ENCODE results near the gene HSD17B11. TPM values are rescaled to one million over a fixed set of nuclear protein-coding genes. Genes with fewer than 3 reads are reported as not detected.

The HSD17B11 gene
- total and polyA plus RNA-seq, 2 of the 8 experiments (the other 6 are each of a cell fraction or from before 2014, with no cell fraction given), result 6.0 to 9.0 TPM

DNA sequence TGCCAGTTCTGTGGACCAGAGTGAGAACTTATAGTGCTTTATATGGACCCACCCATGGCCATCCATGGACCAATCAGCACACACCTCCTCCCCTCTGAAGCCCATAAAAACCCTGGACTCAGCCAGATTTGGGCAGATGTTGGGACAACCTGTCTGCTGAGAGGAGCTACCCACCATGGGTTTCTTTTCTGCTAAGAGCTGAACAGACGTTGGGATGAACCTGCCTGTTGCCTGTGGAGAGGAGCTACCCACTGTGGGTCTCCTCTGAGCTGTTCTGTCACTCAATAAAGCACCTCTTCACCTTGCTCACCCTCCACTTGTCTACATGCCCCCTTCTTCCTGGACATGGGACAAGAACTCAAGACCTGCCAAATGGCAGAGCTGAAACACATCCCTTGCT is 9.0 kb upstream of the HSD17B11 start:
- H4K20me1 ChIP-seq (replicated peaks in 1 of 2; ENCODE audit: control insufficient read depth in 1 of 2, insufficient read depth in 2 of 2, low read length in 2 of 2), result no peaks in the 10 kb centered on the region
- no peak overlapping the region for H3K14ac ChIP-seq (ENCODE audit: insufficient read length)
- no peak overlapping the region for H3K18ac ChIP-seq (ENCODE audit: extremely low read depth, low read length)
- no peak overlapping the region for H2BK12ac ChIP-seq (ENCODE audit: low read depth, low read length)
- no peak overlapping the region for H2BK120ac ChIP-seq (replicated peaks; ENCODE audit: low read depth, low read length)
- H4K5ac ChIP-seq (ENCODE audit: insufficient read length, low read depth, low read length), result no peak overlapping the region
- H3K23ac ChIP-seq (ENCODE audit: insufficient read length), result no peak overlapping the region
- 70% methylated on average over 1 of the region's 1 CpG; no CpG with 5 or more reads in 1 of the 2 experiments for WGBS, 2 experiments (ENCODE audit: extremely low coverage in 1 of 2, insufficient coverage in 1 of 2, insufficient read length in 1 of 2, insufficient replicate concordance in 2 of 2, low coverage in 1 of 2, low lambda C conversion rate in 2 of 2, missing lambda C conversion rate in 1 of 2)
- H4K8ac ChIP-seq (ENCODE audit: extremely low read depth, insufficient read depth, low read length), result no peak overlapping the region
- no peaks in the 10 kb centered on the region for H3K79me2 ChIP-seq (ENCODE audit: control insufficient read depth in 1 of 2, insufficient read depth in 2 of 2, low read length in 2 of 2)
- no peak overlapping the region for H2AK5ac ChIP-seq (ENCODE audit: low read depth, low read length)
- H3K9ac ChIP-seq (replicated peaks in 1 of 4; ENCODE audit: extremely low read depth in 1 of 4, low read depth in 3 of 4, low read length in 3 of 4), result no peak overlapping the region
- FAIRE-seq (no peak), DNase-seq (ENCODE audit: low read depth in 1 of 2, low spot score in 2 of 2) (no peak)
- H2BK5ac ChIP-seq (ENCODE audit: low read depth, low read length), result no peak overlapping the region; the same call in 1 of the 2 replicates
- no peaks in the 10 kb centered on the region for H3K4me1 ChIP-seq (replicated peaks in 1 of 4; ENCODE audit: control insufficient read depth in 3 of 4, insufficient read depth in 4 of 4, low read length in 3 of 4)
- no peak overlapping the region for H2BK20ac ChIP-seq (ENCODE audit: low read length)
- H3K36me3 ChIP-seq (ENCODE audit: control insufficient read depth in 2 of 4, insufficient read depth in 4 of 4, low read length in 3 of 4), result no peaks in the 10 kb centered on the region
- no peaks in the 10 kb centered on the region for H3K27me3 ChIP-seq (replicated peaks in 1 of 4; ENCODE audit: control insufficient read depth in 3 of 4, extremely low read depth in 1 of 4, insufficient read depth in 3 of 4, low read length in 3 of 4)
- H3K4ac ChIP-seq (replicated peaks; ENCODE audit: insufficient read length, low read depth, low read length), result no peak overlapping the region
- H3K4me2 ChIP-seq (ENCODE audit: insufficient read depth in 1 of 2, low read depth in 2 of 2, low read length in 2 of 2), result no peak overlapping the region
- POLR2A ChIA-PET (ENCODE audit: partially characterized antibody), result interaction anchor here (1.8 to 2.6 kb wide), 2 partner anchors 9 to 22 kb away, joined by 7 to 10 read pairs; partner anchors contain the start of genes HSD17B11 and NUDT9
- H2BK15ac ChIP-seq (ENCODE audit: low read length), result no peak overlapping the region
- no peaks in the 10 kb centered on the region for H3K23me2 ChIP-seq (ENCODE audit: low read depth, low read length)
- no peak overlapping the region for H3K56ac ChIP-seq (replicated peaks; ENCODE audit: insufficient read length, low read depth, low read length)
- CTCF ChIA-PET (ENCODE audit: partially characterized antibody), result interaction anchor here (2.2 to 2.6 kb wide), 2 partner anchors 22 to 24 kb away, joined by 8 to 9 read pairs; partner anchors contain the start of gene NUDT9
- H3K27ac ChIP-seq (ENCODE audit: low read depth, low read length), result no peak overlapping the region
- H4K91ac ChIP-seq (replicated peaks; ENCODE audit: insufficient read length, low read length), result no peak overlapping the region
- no peak overlapping the region for H2AFZ ChIP-seq (ENCODE audit: low read length)
- 0 out of 4 replicates have a peak, but pooled peaks cover 0 to 7% of the 10 kb centered on the region in 2 experiments for H3K9me3 ChIP-seq (ENCODE audit: insufficient read depth in 2 of 2, low read depth in 1 of 2, low read length in 1 of 2)
- no peak overlapping the region for H3K4me3 ChIP-seq (ENCODE audit: extremely low read depth in 1 of 4, insufficient read depth in 2 of 4, low read depth in 3 of 4, low read length in 4 of 4)
- H3K79me1 ChIP-seq (ENCODE audit: low read depth, low read length), result no peaks in the 10 kb centered on the region
- TF ChIP-seq BRCA1 (IDR thresholded peaks at IDR 0.05; ENCODE audit: low read depth, low read length) (no peak), BACH1 (IDR thresholded peaks at IDR 0.05; ENCODE audit: low read length) (no peak), NANOG (IDR thresholded peaks at IDR 0.05; ENCODE audit: insufficient read depth, low read depth, low read length, poor library complexity, severe bottlenecking) (no peak), POLR2AphosphoS5 (IDR thresholded peaks at IDR 0.05; ENCODE audit: low read depth, low read length) (no peak), MAFK (IDR thresholded peaks at IDR 0.05; ENCODE audit: low read depth, low read length) (no peak), CHD1 (IDR thresholded peaks at IDR 0.05; ENCODE audit: low read depth, low read length) (no peak), RAD21 (IDR thresholded peaks at IDR 0.05 in 1 of 2, conservative IDR thresholded peaks at IDR 0.05 in 1 of 2; ENCODE audit: low read depth in 2 of 2, low read length in 2 of 2) (no peak), NRF1 (IDR thresholded peaks at IDR 0.05; ENCODE audit: low read depth, low read length) (no peak), RBBP5 (IDR thresholded peaks at IDR 0.05; ENCODE audit: borderline replicate concordance, low read depth, low read length) (no peak), POU5F1 (IDR thresholded peaks at IDR 0.05; ENCODE audit: low read depth, low read length) (no peak), SAP30 (IDR thresholded peaks at IDR 0.05; ENCODE audit: insufficient read depth, insufficient replicate concordance, low read length) (no peak), HDAC6 (IDR thresholded peaks at IDR 0.05; ENCODE audit: low read depth, low read length) (no peak), SIX5 (IDR thresholded peaks at IDR 0.05; ENCODE audit: low read depth, low read length) (no peak)
- TF ChIP-seq, protein P1, sequence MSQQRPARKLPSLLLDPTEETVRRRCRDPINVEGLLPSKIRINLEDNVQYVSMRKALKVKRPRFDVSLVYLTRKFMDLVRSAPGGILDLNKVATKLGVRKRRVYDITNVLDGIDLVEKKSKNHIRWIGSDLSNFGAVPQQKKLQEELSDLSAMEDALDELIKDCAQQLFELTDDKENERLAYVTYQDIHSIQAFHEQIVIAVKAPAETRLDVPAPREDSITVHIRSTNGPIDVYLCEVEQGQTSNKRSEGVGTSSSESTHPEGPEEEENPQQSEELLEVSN (IDR thresholded peaks at IDR 0.05), result no peak

Data from H1 (cell line).